Keratinocyte (primary cell): ENCODE measurements around the gene AK9. TPM values are rescaled to one million over a fixed set of nuclear protein-coding genes. Genes with fewer than 3 reads are reported as not detected.

Experiments used
- DNase-seq: peaks from one replicate; pipeline ENCODE4 v3.0.0-alpha.2; 2011; ENCODE audit warnings: low read depth, missing footprints, low spot score
- FAIRE-seq: peaks from 2 replicates; lab custom pipeline; 2011; peaks lifted over from hg19 to GRCh38; lab: Jason Lieb, UNC
- H2AFZ ChIP-seq: 2 replicates; pipeline ENCODE4 v1.6.0; 2012; ENCODE audit warnings: low read length, control low read depth, inconsistent platforms; ENCODE audit not compliant: control insufficient read depth
- H3K27ac ChIP-seq: 2 replicates; pipeline ENCODE4 v1.5.1; 2011; ENCODE audit warnings: low read length; ENCODE audit not compliant: control insufficient read depth, insufficient read depth
- H3K27me3 ChIP-seq: 3 replicates; pipeline ENCODE4 v1.6.0; 2011; ENCODE audit warnings: low read length; ENCODE audit not compliant: control insufficient read depth, insufficient read depth; ENCODE audit errors: extremely low read depth
- H3K36me3 ChIP-seq, 2 experiments: 2 replicates in 1 of 2; 3 replicates in 1 of 2; pipeline ENCODE4 v1.5.1; 2011; ENCODE audit warnings: low read length in 2 of 2, mild to moderate bottlenecking in 1 of 2; ENCODE audit not compliant: control insufficient read depth in 2 of 2, insufficient read depth in 2 of 2; ENCODE audit errors: extremely low read depth in 1 of 2
- H3K4me1 ChIP-seq: 3 replicates; pipeline ENCODE4 v1.5.1; 2011; ENCODE audit warnings: low read length; ENCODE audit not compliant: control insufficient read depth, insufficient read depth; ENCODE audit errors: extremely low read depth
- H3K4me2 ChIP-seq: 3 replicates; pipeline ENCODE4 v1.6.0; 2011; ENCODE audit warnings: low read depth, low read length; ENCODE audit not compliant: control insufficient read depth, insufficient read depth; ENCODE audit errors: extremely low read depth
- H3K4me3 ChIP-seq, 3 experiments: fragments of 200-600 bp in 1 of 3; sonication (generic) in 1 of 3; 2 replicates in 2 of 3; 3 replicates in 1 of 3; pipeline ENCODE4 v1.5.1; 2011 to 2016; ENCODE audit warnings: low read length in 3 of 3, mild to moderate bottlenecking in 3 of 3, control low read depth in 2 of 3, inconsistent platforms in 1 of 3, low read depth in 1 of 3, mixed read lengths in 1 of 3, mixed run types in 1 of 3, moderate library complexity in 1 of 3; ENCODE audit not compliant: control insufficient read depth in 2 of 3, insufficient read depth in 2 of 3; ENCODE audit errors: extremely low read depth in 1 of 3
- H3K79me2 ChIP-seq: 2 replicates; pipeline ENCODE4 v1.6.0; 2012; ENCODE audit warnings: low read length; ENCODE audit not compliant: control insufficient read depth, insufficient read depth
- H3K9ac ChIP-seq: 3 replicates; pipeline ENCODE4 v1.6.0; 2011; ENCODE audit warnings: low read length; ENCODE audit not compliant: control insufficient read depth, insufficient read depth; ENCODE audit errors: extremely low read depth
- H3K9me1 ChIP-seq: 3 replicates; pipeline ENCODE4 v1.6.0; 2011; ENCODE audit warnings: low read length; ENCODE audit not compliant: control insufficient read depth, insufficient read depth; ENCODE audit errors: extremely low read depth
- H3K9me3 ChIP-seq: 2 replicates; pipeline ENCODE4 v1.5.1; 2012; ENCODE audit warnings: low read depth, low read length; ENCODE audit not compliant: control insufficient read depth
- H4K20me1 ChIP-seq: 3 replicates; pipeline ENCODE4 v1.6.0; 2011; ENCODE audit warnings: low read length; ENCODE audit not compliant: control insufficient read depth, insufficient read depth; ENCODE audit errors: extremely low read depth
- EZH2 ChIP-seq: IDR thresholded peaks from one replicate; pipeline ENCODE4 v1.6.1; 2012; ENCODE audit warnings: inconsistent platforms, mild to moderate bottlenecking, low read length, moderate library complexity
- dilution Hi-C: fragments of 300-500 bp; cut with MboI; formaldehyde crosslinking; loops from one replicate; pipeline ENCODE4 v1.7.0; 2020; ENCODE audit warnings: low sequenced_read_pairs; ENCODE audit not compliant: extremely low pct_ligation_motif_present
- polyA plus RNA-seq, 5 experiments: library from polyadenylated mRNA; depleted of rRNA in 3 of 5; stranded (reverse) in 3 of 5; stranded (forward) in 1 of 5; unstranded in 1 of 5; fragments of >200 nt; gene quantifications; 1 replicate in 1 of 5; 2 replicates in 3 of 5; 3 replicates in 1 of 5; pipeline versions ENCODE4 v1.2.1 to v1.2.3, GENCODE V29; 2011 to 2012; ENCODE audit warnings: missing spikeins in 2 of 5, low read depth in 1 of 5, low replicate concordance in 1 of 5
- TF ChIP-seq, protein P1 (sequence below), 3 experiments: IDR thresholded peaks in 1 of 3; conservative IDR thresholded peaks in 1 of 3; optimal IDR thresholded peaks in 1 of 3; 2 replicates in 2 of 3; 3 replicates in 1 of 3; pipeline versions ENCODE3 to v1.5.1; 2011; ENCODE audit warnings: low read length in 3 of 3, mild to moderate bottlenecking in 3 of 3, moderate library complexity in 2 of 3, control low read depth in 1 of 3, inconsistent platforms in 1 of 3; ENCODE audit not compliant: insufficient read depth in 2 of 3; ENCODE audit errors: extremely low read depth in 1 of 3

Gene AK9
- polyA plus RNA-seq, 1 donor (not counting 4 experiments of a cell fraction or from before 2014, with no cell fraction given): 1.8 TPM

- Histone ChIP-seq H3K27ac (no peak overlapping the region), H3K9me3 (no peaks in the 10 kb centered on the region), H3K9ac (no peak overlapping the region), H3K27me3 (no peaks in the 10 kb centered on the region), H3K4me1 (no peaks in the 10 kb centered on the region), H3K79me2 (no peaks in the 10 kb centered on the region), H3K4me2 (no peak overlapping the region), H3K9me1 (no peaks in the 10 kb centered on the region), H2AFZ (no peak overlapping the region), H3K4me3 (no peak overlapping the region), H3K36me3 (no peaks in the 10 kb centered on the region), H4K20me1 (no peaks in the 10 kb centered on the region)
- no peak for FAIRE-seq
- dilution Hi-C loops: no loop called here
- TF ChIP-seq EZH2: no peak
- TF ChIP-seq, protein P1, sequence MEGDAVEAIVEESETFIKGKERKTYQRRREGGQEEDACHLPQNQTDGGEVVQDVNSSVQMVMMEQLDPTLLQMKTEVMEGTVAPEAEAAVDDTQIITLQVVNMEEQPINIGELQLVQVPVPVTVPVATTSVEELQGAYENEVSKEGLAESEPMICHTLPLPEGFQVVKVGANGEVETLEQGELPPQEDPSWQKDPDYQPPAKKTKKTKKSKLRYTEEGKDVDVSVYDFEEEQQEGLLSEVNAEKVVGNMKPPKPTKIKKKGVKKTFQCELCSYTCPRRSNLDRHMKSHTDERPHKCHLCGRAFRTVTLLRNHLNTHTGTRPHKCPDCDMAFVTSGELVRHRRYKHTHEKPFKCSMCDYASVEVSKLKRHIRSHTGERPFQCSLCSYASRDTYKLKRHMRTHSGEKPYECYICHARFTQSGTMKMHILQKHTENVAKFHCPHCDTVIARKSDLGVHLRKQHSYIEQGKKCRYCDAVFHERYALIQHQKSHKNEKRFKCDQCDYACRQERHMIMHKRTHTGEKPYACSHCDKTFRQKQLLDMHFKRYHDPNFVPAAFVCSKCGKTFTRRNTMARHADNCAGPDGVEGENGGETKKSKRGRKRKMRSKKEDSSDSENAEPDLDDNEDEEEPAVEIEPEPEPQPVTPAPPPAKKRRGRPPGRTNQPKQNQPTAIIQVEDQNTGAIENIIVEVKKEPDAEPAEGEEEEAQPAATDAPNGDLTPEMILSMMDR (optimal IDR thresholded peaks at IDR 0.05 in 1 of 3, IDR thresholded peaks at IDR 0.05 in 1 of 3, conservative IDR thresholded peaks at IDR 0.05 in 1 of 3; ENCODE audit: extremely low read depth in 1 of 3, insufficient read depth in 2 of 3, low read length in 3 of 3): peak in 1 of 3 experiments; percentile 31
- DNase-seq: no peak
Measured at GRCh38 chr6:109527989-109528388, 163.0 kb downstream of the AK9 start.

- Histone ChIP-seq H3K9me1 (no peaks in the 10 kb centered on the region), H2AFZ (peak overlapping the region; percentile 24), H3K4me3 (no peak overlapping the region), H3K79me2 (no peaks in the 10 kb centered on the region), H3K4me1 (no peaks in the 10 kb centered on the region), H3K27ac (no peak overlapping the region), H3K9me3 (no peaks in the 10 kb centered on the region), H4K20me1 (no peaks in the 10 kb centered on the region), H3K27me3 (no peaks in the 10 kb centered on the region), H3K9ac (no peak overlapping the region), H3K4me2 (no peak overlapping the region), H3K36me3 (no peaks in the 10 kb centered on the region)
- no peak for DNase-seq
- dilution Hi-C loops: no loop called here
- peak; percentile 65 for FAIRE-seq
- TF ChIP-seq, protein P1 (optimal IDR thresholded peaks at IDR 0.05 in 1 of 3, IDR thresholded peaks at IDR 0.05 in 1 of 3, conservative IDR thresholded peaks at IDR 0.05 in 1 of 3; ENCODE audit: extremely low read depth in 1 of 3, insufficient read depth in 2 of 3, low read length in 3 of 3): peak; percentile 58 to 78 (median 73)
- TF ChIP-seq EZH2: no peak
Measured at GRCh38 chr6:109526905-109527628, 163.9 kb downstream of the AK9 start.
